HG03558 (cell line): ENCODE results near the gene PLXNB1.
"Not testable (repeated sequence)": the region's sequence is repeated elsewhere in the genome, so short reads cannot be mapped to it uniquely, and the experiment has no call there.

ENCODE experiments used
- ATAC-seq: cut with Tn5 transposase; IDR thresholded peaks from one replicate; pipeline ENCODE4 v1.9.1; 2021; ENCODE audit warnings: moderate number of reproducible peaks; ENCODE audit not compliant: unreplicated experiment; ENCODE audit errors: extremely low read depth

PLXNB1 gene

GRCh38 chr3:48409291-48410201 lies 20.3 kb downstream of the PLXNB1 start:
- no peak for ATAC-seq

GRCh38 chr3:48408823-48409281 lies 21.0 kb downstream of the PLXNB1 start:
- ATAC-seq: no peak

- ATAC-seq: no peak
These were observed 22.3 kb downstream of the PLXNB1 start for GRCh38 chr3:48407542-48408099.

GRCh38 chr3:48406443-48407431 lies 23.1 kb downstream of the PLXNB1 start:
- ATAC-seq: no peak

GRCh38 chr3:48405971-48406370 lies 23.9 kb downstream of the PLXNB1 start:
- no peak for ATAC-seq

- ATAC-seq: no peak
These were observed 24.5 kb downstream of the PLXNB1 start for GRCh38 chr3:48405343-48405881.

GRCh38 chr3:48404440-48405342 lies 25.2 kb downstream of the PLXNB1 start:
- no peak for ATAC-seq

- ATAC-seq: no peak
These were observed 26.1 kb downstream of the PLXNB1 start for GRCh38 chr3:48403533-48404439.

GRCh38 chr3:48402907-48403306 lies 27.0 kb downstream of the PLXNB1 start:
- no peak for ATAC-seq

GRCh38 chr3:48402281-48402732 lies 27.6 kb downstream of the PLXNB1 start:
- no peak for ATAC-seq

- not testable (repeated sequence) for ATAC-seq
These were observed 28.4 kb downstream of the PLXNB1 start for GRCh38 chr3:48401434-48401901.

GRCh38 chr3:48400824-48401433 lies 29.0 kb downstream of the PLXNB1 start:
- ATAC-seq: no peak

GRCh38 chr3:48399387-48400172 lies 30.3 kb downstream of the PLXNB1 start:
- no peak for ATAC-seq

GRCh38 chr3:48398701-48399386 lies 31.0 kb downstream of the PLXNB1 start:
- ATAC-seq: no peak

- ATAC-seq: no peak
These were observed 31.9 kb downstream of the PLXNB1 start for GRCh38 chr3:48397767-48398681.
